Stimulated activated CD4-positive, alpha-beta T cell treated with anti-CD3 and anti-CD28 coated beads, Interleukin-12 subunit alpha, Interleukin-12 subunit beta, amount 100 ng/mL, for 24 hours (primary cell): ENCODE results near the gene HBA1.
"Not testable (repeated sequence)": the region's sequence is repeated elsewhere in the genome, so short reads cannot be mapped to it uniquely, and the experiment has no call there.

Experiments used
- DNase-seq, 2 experiments: peaks; one replicate each; pipeline ENCODE4 v3.0.0-alpha.2; 2020; ENCODE audit warnings: low read depth in 2 of 2

The HBA1 gene

DNA sequence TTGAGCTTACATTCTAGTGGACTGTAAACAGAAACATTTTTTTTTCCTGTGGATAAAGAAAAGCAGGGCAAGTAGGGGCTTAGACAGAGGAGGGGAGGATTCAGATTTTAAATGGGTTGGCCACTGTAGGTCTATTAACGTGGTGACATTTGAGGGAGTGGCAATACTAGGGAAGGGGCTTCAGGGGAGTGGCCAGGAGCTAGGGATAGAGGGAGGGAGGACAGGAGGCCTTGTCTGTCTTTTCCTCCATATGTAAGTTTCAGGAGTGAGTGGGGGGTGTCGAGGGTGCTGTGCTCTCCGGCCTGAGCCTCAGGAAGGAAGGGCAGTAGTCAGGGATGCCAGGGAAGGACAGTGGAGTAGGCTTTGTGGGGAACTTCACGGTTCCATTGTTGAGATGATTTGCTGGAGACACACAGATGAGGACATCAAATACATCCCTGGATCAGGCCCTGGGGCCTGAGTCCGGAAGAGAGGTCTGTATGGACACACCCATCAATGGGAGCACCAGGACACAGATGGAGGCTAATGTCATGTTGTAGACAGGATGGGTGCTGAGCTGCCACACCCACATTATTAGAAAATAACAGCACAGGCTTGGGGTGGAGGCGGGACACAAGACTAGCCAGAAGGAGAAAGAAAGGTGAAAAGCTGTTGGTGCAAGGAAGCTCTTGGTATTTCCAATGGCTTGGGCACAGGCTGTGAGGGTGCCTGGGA, 17.2 kb upstream of the HBA1 start:
- no peak for DNase-seq

DNA sequence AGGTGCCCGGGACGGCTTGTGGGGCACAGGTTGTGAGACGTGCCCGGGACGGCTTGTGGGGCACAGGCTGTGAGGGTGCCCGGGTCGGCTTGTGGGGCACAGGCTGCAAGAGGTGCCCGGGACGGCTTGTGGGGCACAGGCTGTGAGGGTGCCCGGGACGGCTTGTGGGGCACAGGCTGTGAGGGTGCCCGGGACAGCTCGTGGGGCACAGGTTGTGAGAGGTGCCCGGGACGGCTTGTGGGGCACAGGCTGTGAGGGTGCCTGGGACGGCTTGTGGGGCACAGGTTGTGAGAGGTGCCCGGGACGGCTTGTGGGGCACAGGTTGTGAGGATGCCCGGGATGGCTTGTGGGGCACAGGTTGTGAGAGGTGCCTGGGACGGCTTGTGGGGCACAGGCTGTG, 16.2 kb upstream of the HBA1 start:
- DNase-seq, result not testable (repeated sequence)

DNA sequence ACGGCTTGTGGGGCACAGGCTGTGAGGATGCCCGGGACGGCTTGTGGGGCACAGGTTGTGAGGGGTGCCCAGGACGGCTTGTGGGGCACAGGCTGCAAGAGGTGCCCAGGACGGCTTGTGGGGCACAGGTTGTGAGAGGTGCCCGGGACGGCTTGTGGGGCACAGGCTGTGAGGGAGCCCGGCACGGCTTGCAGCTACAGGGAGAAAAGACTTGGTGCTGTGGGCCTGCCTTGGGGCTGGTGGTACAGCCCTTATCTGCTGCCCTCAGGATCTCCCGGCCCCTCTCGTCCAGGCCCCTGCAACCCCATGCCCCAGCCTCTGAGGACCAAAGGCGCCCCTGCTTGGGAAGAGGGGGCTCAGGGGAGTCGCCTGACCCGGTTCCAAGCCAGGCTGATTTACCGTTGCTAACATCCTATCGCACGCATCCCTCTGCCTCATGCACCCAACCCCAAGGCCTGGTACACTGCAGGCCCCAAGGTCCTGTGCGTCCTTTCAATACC, 15.7 kb upstream of the HBA1 start:
- DNase-seq, result no peak

DNA sequence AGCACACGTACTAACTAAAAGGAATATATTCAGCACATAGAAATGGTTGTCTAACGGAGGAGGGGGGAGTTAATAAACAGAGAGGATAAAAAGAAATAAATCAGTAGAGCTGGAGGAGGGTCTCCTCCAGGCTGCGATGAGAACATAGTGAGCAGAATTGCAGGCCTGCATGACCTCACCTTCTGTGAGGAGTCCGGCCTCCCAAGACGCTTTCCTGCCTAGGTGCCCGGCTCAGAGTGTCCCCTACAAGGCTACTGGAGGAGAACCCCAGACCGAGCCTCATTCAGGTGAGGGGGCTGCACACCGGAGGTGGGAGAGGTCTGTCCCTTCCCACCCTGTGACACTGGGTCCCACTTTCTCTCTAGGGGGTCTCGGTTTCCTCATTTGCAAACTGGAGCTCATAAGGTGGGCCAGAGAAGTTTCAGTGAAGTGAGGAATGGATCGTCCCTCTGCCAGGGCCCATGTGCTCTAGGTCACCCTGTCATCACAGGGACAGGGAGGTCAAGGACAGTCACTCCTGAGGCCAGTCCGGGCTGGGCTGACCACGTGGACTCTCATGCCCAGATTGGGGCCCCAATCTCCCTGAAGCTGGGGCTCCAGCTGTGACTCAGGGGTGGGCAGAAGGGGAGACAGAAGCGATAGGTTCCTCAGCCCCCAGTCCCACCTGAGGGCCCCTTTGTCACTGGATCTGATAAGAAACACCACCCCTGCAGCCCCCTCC, 14.0 kb upstream of the HBA1 start:
- no peak for DNase-seq

DNA sequence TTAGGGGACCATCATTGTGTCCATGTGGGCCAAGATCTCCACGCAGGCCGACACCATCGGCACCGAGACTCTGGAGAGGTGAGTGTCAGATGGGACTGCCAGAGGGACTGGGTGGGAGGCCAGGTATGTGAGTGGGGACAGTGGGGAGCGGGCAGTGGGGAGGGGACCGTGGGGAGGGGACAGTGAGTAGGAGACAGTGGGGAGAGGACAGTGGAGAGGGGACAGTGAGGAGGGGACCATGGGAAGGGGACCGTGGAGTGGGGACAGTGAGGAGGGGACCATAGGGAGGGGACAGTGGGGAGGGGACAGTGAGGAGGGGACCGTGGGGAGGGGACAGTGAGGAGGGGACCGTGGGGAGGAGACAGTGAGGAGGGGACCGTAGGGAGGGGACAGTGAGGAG, 13.3 kb upstream of the HBA1 start:
- not testable (repeated sequence) for DNase-seq

DNA sequence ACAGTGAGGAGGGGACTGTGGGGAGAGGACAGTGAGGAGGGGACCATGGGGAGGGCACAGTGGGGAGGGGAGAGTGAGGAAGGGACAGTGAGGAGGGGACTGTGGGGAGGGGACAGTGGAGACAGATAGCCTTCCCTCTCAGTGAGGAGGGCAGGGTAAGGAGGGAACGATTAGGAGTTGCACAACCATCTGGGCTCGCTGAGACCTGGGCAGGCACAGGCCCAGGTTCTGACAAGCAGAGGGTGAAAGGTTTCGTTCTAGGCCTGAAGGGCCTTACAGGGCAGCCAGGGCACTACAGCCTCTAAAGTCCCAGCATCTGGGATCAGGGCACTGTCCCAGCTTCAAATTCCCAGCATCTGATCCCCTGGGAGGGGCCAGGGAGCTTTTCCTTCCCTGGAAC, 12.8 kb upstream of the HBA1 start:
- DNase-seq, result not testable (repeated sequence)

DNA sequence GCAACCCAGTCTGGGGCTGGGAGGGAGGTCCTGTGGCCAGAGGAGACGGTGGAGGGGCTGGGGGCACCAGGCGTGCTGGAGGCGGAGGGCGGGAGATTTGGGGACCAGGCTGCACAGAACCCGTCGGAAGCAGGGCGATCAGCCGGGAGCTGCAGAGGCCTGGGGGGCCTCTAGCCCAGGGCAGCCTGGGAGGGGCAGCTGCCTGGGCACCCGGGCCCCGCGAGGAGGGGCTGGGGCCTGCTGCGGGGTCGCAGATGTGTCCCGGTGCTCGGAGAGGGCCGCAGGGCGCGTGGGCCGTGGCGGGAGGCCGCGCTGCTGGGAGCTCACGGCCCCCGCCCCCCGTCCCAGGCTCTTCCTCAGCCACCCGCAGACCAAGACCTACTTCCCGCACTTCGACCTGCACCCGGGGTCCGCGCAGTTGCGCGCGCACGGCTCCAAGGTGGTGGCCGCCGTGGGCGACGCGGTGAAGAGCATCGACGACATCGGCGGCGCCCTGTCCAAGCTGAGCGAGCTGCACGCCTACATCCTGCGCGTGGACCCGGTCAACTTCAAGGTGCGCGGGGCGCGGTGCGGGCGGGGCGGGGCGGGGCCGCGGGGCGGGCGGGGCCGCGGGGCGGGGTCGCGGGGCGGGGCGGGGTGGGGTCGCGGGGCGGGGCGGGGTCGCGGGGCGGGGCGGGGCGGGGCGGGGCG, 12.2 kb upstream of the HBA1 start:
- not testable (repeated sequence) for DNase-seq

DNA sequence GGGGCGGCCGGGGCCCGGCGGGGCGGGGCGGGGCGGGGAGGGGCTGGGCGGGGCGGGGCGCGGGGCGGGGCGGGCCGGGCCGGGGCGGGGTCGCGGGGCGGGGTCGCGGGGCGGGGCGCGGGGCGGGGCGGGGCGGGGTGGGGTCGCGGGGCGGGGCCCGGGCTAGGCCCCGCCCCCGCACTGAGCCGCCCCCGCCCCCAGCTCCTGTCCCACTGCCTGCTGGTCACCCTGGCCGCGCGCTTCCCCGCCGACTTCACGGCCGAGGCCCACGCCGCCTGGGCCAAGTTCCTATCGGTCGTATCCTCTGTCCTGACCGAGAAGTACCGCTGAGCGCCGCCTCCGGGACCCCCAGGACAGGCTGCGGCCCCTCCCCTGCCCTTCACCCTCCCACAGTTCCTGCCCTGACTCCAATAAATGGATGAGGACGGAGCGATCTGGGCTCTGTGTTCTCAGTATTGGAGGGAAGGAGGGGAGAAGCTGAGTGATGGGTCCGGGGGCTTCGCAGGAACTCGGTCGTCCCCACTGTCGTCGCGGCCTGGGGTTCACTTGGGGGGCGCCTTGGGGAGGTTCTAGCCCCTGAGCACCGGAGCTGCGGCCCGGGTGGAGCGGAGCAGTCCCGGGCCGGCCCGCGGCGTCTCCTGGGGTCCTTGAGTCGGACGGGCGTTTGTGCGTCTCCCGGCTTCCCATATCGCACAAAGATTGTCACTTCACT, 11.5 kb upstream of the HBA1 start:
- no peak for DNase-seq

DNA sequence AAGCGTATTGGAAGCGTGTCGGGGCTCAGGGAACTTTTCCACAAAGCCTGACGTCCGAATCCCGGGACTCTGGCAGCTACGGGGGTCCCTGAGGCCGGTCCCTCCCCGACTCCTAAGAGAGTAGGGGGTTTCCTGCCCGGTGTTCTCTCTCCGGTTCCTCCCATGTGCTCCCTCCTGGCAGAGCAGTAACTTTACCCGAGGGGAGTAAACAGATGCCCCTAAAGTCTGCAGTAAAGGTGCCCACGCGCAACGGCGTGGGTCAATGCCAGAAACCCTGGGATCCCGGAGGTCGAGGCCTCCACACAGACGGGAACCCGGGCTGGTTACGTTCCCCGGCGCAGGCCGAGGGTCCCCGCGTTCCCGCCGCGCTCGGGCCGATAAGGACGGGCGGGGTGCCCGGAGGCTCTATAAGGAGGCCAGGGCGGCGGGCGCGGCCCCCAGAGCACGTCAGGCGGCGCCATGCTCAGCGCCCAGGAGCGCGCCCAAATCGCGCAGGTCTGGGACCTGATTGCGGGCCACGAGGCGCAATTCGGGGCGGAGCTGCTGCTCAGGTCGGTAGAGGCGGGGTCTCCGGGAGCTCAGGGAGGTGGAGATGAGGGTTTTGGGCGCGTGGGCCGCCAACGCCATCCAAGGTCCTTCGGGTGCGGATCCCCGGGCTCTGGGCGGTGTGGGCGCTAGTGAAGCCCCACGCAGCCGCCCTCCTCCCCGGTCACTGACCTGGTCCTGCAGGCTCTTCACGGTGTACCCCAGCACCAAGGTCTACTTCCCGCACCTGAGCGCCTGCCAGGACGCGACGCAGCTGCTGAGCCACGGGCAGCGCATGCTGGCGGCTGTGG, 10.7 kb upstream of the HBA1 start, which contains the start of gene HBM:
HBM (plus strand) TSS at position 440 of the 836 bp plus-strand sequence; CDS start at position 460, 20 bp downstream.
- no peak for DNase-seq

DNA sequence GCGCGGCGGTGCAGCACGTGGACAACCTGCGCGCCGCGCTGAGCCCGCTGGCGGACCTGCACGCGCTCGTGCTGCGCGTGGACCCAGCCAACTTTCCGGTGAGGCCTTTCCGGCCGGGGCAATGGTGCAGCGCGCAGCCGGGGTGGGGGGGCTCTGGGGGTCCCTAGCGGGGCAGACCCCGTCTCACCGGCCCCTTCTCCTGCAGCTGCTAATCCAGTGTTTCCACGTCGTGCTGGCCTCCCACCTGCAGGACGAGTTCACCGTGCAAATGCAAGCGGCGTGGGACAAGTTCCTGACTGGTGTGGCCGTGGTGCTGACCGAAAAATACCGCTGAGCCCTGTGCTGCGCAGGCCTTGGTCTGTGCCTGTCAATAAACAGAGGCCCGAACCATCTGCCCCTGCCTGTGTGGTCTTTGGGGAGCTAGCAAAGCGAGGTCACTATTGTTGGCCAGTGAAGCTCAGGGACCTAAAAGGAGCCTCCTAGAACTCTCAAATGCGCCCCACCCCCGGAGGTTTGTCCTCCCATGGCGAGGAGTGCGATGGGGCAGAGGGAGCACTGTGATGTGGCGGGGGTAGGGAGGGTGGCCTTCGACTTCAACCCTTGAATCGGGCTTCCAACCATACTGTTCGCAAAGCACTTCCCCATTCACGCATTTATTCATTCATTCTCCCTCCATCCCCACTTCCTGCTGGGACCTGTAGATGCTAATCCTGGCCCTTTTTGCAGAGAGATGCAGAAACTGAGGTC, 9.9 kb upstream of the HBA1 start:
- DNase-seq, result no peak

DNA sequence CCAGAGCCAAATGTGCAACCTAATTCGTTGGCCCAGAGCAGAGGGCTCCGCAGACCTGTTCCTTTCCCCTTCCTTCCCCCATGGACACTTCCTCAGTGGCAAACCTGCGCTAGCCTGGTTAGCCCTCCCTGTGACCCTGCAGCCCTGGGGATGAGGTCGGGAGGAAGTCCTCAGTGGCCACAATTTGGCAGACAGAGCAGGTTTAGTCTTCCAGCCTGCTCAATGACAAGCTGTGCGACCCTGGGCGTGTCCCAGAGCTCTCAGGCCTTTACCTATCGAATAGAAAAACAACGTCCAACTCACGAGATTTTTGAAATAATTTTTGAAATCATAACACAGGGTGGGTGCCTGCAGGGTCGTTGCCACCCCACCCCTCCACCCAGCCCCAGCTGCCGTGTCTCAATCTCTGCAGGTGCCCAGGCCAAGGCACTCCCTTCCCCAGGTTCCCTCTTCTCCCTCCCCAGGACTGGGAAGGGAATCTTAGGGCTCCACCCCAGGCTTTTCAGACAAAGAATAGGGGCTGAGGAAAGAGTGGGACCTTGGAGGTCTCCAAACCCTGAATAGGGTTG, 9.3 kb upstream of the HBA1 start:
- no peak for DNase-seq

DNA sequence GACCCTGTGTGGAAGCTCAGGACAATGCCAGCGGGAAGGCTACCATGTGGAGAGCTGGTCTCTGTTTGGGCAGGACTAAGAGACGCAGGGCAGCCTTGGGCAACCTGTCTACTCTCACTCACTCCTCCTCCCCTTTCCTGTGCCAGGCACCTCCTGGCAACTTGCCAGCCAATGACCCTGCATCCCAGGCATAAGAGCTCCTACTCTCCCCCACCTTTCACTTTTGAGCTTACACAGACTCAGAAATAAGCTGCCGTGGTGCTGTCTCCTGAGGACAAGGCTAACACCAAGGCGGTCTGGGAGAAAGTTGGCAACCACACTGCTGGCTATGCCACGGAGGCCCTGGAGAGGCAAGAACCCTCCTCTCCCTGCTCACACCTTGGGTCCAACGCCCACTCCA, 8.1 kb upstream of the HBA1 start:
- DNase-seq, result no peak

DNA sequence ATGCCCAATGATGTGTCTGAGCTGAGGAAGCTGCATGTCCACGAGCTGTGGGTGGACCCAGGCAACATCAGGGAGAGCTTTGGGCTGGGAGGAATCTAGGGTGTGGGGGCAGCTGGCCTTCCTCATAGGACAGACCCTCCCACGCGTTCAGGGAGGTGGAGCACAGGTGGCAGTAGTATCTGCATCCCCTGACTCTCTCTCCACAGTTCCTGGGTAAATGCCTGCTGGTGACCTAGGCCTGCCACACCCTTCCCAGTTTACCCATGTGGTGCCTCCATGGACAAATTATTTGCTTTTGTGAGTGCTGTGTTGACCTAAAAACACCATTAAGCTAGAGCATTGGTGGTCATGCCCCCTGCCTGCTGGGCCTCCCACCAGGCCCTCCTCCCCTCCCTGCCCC, 7.5 kb upstream of the HBA1 start:
- no peak for DNase-seq

DNA sequence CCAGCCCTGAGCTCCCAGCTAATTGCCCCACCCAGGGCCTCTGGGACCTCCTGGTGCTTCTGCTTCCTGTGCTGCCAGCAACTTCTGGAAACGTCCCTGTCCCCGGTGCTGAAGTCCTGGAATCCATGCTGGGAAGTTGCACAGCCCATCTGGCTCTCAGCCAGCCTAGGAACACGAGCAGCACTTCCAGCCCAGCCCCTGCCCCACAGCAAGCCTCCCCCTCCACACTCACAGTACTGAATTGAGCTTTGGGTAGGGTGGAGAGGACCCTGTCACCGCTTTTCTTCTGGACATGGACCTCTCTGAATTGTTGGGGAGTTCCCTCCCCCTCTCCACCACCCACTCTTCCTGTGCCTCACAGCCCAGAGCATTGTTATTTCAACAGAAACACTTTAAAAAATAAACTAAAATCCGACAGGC, 6.4 kb upstream of the HBA1 start:
- DNase-seq, result not testable (repeated sequence)

DNA sequence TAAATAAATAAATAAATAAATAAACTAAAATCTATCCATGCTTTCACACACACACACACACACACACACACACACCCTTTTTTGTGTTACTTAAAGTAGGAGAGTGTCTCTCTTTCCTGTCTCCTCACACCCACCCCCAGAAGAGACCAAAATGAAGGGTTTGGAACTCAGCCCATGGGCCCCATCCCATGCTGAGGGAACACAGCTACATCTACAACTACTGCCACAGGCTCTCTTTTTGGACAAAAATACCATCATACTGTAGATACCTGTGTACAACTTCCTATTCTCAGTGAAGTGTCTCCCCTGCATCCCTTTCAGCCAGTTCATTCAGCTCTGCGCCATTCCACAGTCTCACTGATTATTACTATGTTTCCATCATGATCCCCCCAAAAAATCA, 5.7 kb upstream of the HBA1 start:
- no peak for DNase-seq

DNA sequence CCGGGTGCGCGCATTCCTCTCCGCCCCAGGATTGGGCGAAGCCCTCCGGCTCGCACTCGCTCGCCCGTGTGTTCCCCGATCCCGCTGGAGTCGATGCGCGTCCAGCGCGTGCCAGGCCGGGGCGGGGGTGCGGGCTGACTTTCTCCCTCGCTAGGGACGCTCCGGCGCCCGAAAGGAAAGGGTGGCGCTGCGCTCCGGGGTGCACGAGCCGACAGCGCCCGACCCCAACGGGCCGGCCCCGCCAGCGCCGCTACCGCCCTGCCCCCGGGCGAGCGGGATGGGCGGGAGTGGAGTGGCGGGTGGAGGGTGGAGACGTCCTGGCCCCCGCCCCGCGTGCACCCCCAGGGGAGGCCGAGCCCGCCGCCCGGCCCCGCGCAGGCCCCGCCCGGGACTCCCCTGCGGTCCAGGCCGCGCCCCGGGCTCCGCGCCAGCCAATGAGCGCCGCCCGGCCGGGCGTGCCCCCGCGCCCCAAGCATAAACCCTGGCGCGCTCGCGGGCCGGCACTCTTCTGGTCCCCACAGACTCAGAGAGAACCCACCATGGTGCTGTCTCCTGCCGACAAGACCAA, 4.0 kb upstream of the HBA1 start, which contains the start of gene HBA2:
HBA2 (plus strand) TSS at position 503 of the 568 bp plus-strand sequence; CDS start at position 540, 37 bp downstream.
- DNase-seq, result not testable (repeated sequence)

DNA sequence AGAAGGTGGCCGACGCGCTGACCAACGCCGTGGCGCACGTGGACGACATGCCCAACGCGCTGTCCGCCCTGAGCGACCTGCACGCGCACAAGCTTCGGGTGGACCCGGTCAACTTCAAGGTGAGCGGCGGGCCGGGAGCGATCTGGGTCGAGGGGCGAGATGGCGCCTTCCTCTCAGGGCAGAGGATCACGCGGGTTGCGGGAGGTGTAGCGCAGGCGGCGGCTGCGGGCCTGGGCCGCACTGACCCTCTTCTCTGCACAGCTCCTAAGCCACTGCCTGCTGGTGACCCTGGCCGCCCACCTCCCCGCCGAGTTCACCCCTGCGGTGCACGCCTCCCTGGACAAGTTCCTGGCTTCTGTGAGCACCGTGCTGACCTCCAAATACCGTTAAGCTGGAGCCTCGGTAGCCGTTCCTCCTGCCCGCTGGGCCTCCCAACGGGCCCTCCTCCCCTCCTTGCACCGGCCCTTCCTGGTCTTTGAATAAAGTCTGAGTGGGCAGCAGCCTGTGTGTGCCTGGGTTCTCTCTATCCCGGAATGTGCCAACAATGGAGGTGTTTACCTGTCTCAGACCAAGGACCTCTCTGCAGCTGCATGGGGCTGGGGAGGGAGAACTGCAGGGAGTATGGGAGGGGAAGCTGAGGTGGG, 3.1 kb upstream of the HBA1 start:
- DNase-seq, result not testable (repeated sequence)

DNA sequence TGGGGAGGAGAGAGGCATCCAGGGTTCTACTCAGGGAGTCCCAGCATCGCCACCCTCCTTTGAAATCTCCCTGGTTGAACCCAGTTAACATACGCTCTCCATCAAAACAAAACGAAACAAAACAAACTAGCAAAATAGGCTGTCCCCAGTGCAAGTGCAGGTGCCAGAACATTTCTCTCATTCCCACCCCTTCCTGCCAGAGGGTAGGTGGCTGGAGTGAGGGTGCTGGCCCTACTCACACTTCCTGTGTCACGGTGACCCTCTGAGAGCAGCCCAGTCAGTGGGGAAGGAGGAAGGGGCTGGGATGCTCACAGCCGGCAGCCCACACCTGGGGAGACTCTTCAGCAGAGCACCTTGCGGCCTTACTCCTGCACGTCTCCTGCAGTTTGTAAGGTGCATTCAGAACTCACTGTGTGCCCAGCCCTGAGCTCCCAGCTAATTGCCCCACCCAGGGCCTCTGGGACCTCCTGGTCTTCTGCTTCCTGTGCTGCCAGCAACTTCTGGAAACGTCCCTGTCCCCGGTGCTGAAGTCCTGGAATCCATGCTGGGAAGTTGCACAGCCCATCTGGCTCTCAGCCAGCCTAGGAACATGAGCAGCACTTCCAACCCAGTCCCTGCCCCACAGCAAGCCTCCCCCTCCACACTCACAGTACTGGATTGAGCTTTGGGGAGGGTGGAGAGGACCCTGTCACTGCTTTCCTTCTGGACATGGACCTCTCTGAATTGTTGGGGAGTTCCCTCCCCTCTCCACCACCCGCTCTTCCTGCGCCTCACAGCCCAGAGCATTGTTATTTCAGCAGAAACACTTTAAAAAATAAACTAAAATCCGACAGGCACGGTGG, 2.3 kb upstream of the HBA1 start:
- not testable (repeated sequence) for DNase-seq
